Effector memory CD8-positive, alpha-beta T cell (primary cell): ENCODE results near the gene CARD10.

Experiments used
- ATAC-seq: fragments of 150-1000 bp; cut with Tn5 transposase; replicated peaks from 2 replicates; pipeline ENCODE4 v1.10.0; 2021; ENCODE audit warnings: mild to moderate bottlenecking, moderate library complexity
- DNase-seq, 3 experiments: peaks; one replicate each; pipeline ENCODE4 v3.0.0; 2021
- H3K27ac Mint-ChIP-seq, 2 donors: one replicate each; pipeline ENCODE4 v1.8.0; 2022; ENCODE audit warnings: mild to moderate bottlenecking in 2 of 2, mixed read lengths in 2 of 2, moderate library complexity in 2 of 2
- H3K27me3 Mint-ChIP-seq, 2 donors: one replicate each; pipeline ENCODE4 v1.8.0; 2022; ENCODE audit warnings: mixed read lengths in 2 of 2
- H3K36me3 Mint-ChIP-seq: one replicate; pipeline ENCODE4 v1.8.0; 2022; ENCODE audit warnings: mild to moderate bottlenecking, moderate library complexity, mixed read lengths; ENCODE audit not compliant: insufficient read depth
- H3K4me1 Mint-ChIP-seq, 2 donors: one replicate each; pipeline ENCODE4 v1.8.0; 2022; ENCODE audit warnings: low read depth in 2 of 2, mixed read lengths in 2 of 2
- H3K4me3 Mint-ChIP-seq, 2 donors: one replicate each; pipeline ENCODE4 v1.8.0; 2022; ENCODE audit warnings: mild to moderate bottlenecking in 2 of 2, mixed read lengths in 2 of 2, moderate library complexity in 2 of 2
- H3K9me3 Mint-ChIP-seq, 2 donors: one replicate each; pipeline ENCODE4 v1.8.0; 2022; ENCODE audit warnings: mixed read lengths in 2 of 2

CARD10 gene

DNA sequence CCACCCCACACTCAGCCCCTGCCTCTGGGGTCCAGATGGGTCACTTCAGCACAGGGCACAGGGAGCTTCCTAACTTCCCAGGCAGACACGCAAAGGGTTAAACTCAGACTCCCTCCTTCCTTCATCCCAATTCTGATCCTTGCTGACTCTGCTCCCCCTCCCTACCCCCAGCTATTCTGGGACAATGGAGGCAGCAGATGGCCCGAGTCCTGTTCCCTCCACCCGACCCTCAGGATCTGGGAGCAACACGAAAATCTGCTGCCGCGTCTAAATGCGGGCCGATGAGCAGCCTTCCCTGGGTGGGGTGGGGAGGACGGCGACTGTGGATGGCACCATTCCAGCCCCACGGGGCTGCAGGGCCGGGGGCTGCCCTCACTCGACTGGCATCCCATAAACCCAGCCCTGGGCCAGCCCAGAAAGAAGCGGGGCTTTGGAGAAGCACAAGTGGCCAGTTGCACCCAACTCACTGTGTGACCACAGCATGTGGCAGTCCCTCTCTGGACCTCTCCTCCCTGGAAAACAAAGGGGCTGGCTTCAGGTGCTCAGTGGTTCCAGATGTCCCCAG is 51.7 kb downstream of the CARD10 start:
- peaks cover 8 to 20% of the 10 kb centered on the region in 2 donors for H3K4me1 Mint-ChIP-seq
- H3K4me3 Mint-ChIP-seq = no peak overlapping the region

DNA sequence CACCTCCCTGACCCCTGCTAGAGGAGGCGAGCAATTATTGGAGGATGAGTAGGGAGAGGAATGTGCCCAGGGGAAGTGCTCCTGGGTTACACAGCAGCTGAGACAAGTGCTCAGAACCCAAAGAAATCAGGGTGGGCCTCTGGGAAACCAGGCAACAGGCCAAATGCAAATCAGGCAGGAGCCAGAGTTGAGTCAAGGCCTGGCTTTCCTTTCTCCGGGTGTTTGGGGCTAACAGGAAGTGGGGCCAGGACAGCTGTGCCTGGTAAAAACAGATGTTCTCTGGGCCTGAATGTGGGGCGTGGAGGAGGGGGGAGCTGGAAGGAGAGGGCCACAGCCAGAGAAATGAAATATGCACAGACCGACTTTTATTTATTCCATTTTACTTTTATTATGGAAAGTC is 55.0 kb downstream of the CARD10 start:
- Mint-ChIP-seq H3K4me1 (peaks cover 4 to 9% of the 10 kb centered on the region in 2 donors), H3K27ac (no peak overlapping the region), H3K36me3 (peaks cover 14% of the 10 kb centered on the region), H3K27me3 (no peaks in the 10 kb centered on the region), H3K9me3 (no peaks in the 10 kb centered on the region), H3K4me3 (no peak overlapping the region)
- ATAC-seq (no peak), DNase-seq (no peak)

More for the DNA sequence above, 51.7 kb downstream of the CARD10 start:
- H3K9me3 Mint-ChIP-seq = no peaks in the 10 kb centered on the region
- no peaks in the 10 kb centered on the region for H3K27me3 Mint-ChIP-seq
- H3K36me3 Mint-ChIP-seq = peaks cover 21% of the 10 kb centered on the region
- H3K27ac Mint-ChIP-seq = no peak overlapping the region
- DNase-seq (no peak), ATAC-seq (no peak)

DNA sequence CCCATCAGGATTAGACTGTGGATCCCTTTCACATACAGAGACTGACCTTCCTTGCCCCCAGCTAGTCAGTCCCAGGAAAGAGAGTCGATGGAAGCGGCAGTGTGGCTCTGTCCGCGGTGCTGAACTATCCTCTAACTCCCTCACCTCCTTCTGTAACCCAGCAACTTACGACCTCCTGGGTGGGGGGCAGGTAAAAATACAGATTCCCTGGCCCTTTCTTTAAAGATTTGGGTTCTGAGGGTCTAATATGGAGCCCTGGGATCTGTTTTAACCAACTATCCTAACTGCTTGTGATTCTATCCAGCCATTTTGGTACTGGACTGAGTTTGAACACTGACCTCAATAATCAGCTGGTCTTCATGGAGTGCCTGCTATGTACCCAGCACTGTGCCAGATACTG is 56.2 kb downstream of the CARD10 start:
- Mint-ChIP-seq H3K36me3 (peaks cover 14% of the 10 kb centered on the region), H3K27ac (no peak overlapping the region), H3K27me3 (no peaks in the 10 kb centered on the region), H3K4me3 (no peak overlapping the region), H3K4me1 (peaks cover 4 to 7% of the 10 kb centered on the region in 2 donors), H3K9me3 (no peaks in the 10 kb centered on the region)
- ATAC-seq (no peak), DNase-seq (no peak)

DNA sequence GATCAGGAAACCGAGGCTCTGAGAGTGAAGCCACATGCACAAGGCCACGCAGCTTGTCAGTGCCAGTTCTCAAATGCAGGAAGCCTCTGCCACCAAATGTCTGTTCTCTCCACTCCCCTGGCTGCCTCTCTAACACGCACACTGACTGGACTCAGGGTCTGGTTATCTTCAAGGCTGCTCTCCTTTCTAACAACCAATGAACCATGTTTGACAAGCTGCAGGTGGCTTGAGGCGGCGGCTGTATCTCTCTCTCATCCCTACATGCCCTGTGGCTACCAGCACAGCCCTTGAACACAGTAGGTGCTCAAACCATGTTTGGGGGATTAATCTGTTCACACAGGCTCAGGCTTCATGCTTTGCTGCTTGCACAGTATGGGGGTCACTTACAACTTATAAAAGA is 56.8 kb downstream of the CARD10 start:
- Mint-ChIP-seq H3K9me3 (no peaks in the 10 kb centered on the region), H3K27ac (peak overlapping the region in 1 of 2 donors; percentile 9), H3K27me3 (no peaks in the 10 kb centered on the region), H3K4me1 (peaks cover 4 to 6% of the 10 kb centered on the region in 2 donors), H3K36me3 (peaks cover 10% of the 10 kb centered on the region), H3K4me3 (no peak overlapping the region)
- DNase-seq (no peak), ATAC-seq (no peak)

DNA sequence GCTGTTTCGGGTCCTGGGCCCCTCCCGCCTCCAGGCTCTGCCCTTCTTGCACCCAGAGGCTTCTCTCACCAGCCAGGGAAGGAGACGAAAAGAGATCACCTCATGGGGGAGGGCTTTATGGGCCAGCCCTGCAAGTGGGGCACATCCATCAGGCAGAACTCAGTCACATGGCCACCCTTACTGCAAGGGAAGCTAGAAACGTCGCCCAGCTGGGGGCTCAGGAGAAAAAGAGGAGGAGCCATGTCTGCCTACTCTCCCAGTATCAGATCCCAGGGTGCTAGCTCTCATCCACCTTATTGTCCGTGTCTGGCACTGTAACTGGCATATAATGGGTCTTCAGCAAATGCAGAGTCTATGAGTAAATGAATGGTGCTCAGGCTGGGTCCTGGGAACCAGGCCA is 57.3 kb downstream of the CARD10 start:
- H3K4me3 Mint-ChIP-seq = no peak overlapping the region
- DNase-seq (no peak), ATAC-seq (no peak)
- H3K27ac Mint-ChIP-seq = peak overlapping the region in 1 of 2 donors; percentile 9
- no peaks in the 10 kb centered on the region for H3K27me3 Mint-ChIP-seq
- peaks cover 4 to 9% of the 10 kb centered on the region in 2 donors for H3K4me1 Mint-ChIP-seq
- no peaks in the 10 kb centered on the region for H3K9me3 Mint-ChIP-seq
- H3K36me3 Mint-ChIP-seq = peaks cover 9% of the 10 kb centered on the region

DNA sequence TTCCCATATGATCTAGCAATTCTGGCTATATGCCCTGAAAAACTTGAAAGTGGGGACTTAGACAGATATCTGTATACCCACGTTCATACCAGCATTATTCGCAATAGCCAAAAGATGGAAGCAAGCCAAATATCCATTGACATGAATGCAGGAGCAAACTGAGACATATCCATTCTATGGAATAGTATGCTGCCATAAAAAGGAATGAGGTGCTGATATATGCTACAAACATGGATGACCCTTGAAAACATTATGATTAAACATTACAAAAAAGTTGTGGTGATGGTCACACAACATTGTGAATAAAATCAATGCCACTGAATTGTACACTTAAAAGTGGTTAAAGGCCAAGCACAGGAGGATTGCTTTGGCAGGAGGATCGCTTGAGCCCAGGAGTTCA is 58.5 kb downstream of the CARD10 start:
- Mint-ChIP-seq H3K4me1 (peaks cover 2 to 8% of the 10 kb centered on the region in 2 donors), H3K9me3 (no peaks in the 10 kb centered on the region), H3K4me3 (no peak overlapping the region), H3K27me3 (no peaks in the 10 kb centered on the region), H3K36me3 (peaks cover 5% of the 10 kb centered on the region), H3K27ac (no peak overlapping the region)
- DNase-seq (no peak), ATAC-seq (no peak)

DNA sequence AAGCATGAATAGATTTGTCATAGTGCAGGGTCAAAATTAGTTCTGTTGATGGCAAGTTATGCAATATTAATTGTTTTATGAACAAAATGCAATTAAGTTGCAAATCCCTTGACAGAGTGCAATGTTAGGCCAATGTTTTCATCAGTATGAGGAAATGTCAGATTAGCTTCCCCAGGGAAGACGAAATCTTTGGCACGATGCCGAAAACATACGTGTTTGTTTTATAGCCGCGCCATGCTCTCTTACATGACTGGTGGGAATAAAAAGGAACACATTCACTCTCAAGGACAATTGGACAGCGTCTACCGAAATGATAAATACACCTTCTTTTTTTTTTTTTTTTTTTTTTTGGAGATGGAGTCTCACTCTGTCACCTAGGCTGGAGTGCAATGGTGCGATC is 60.0 kb downstream of the CARD10 start:
- Mint-ChIP-seq H3K27me3 (no peaks in the 10 kb centered on the region), H3K36me3 (peaks cover 5% of the 10 kb centered on the region)
- ATAC-seq = no peak

DNA sequence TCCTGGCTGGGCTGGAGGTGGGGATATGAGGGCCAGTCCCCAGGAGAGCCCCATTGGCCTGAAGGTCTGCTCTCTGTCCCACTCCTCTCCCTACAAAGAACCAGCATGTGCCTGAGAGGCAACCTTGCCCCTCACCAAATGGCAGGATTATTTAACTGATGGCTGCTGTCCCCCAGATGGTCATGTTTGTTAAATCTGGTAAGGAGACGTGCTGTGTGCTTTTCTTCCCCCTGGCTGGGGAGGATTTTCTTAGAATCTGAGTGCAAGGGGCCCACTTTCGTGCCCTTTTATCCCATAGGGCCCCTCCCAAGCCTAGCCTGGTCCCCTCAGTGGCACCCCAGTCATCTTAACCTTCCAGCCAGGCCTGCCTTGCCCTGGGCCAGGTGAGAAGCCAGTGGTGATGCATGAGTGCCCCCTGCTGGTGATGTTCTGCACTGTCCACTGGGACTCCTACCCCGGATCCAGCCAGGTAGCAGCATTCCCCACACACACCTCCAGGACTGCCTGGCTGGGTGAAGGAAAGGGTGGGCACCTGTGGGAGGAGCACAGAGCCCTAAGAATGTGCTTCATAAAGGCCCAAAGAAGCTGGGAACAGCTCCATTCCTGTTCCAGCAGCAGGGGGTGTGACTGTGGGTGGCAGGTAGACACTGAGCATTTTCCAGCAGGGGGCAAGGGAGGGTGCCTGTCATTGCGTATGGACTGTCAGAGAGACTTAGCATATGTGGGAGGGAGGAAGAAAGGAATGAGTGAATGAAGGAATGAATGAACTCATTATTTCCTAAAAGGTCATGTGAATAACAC is 61.9 kb downstream of the CARD10 start:
- no peak overlapping the region for H3K4me3 Mint-ChIP-seq
- H3K36me3 Mint-ChIP-seq = peaks cover 5% of the 10 kb centered on the region
- no peak overlapping the region for H3K27ac Mint-ChIP-seq
- H3K27me3 Mint-ChIP-seq = no peaks in the 10 kb centered on the region
- H3K4me1 Mint-ChIP-seq = peaks cover 0 to 6% of the 10 kb centered on the region in 2 donors
- ATAC-seq = peak; percentile 98
- H3K9me3 Mint-ChIP-seq = no peaks in the 10 kb centered on the region
- DNase-seq = peak; percentile 81 to 88 (median 85)

More for the DNA sequence above, 60.0 kb downstream of the CARD10 start:
- Mint-ChIP-seq H3K9me3 (no peaks in the 10 kb centered on the region), H3K4me3 (no peak overlapping the region), H3K27ac (no peak overlapping the region), H3K4me1 (peaks cover 0 to 6% of the 10 kb centered on the region in 2 donors)
- DNase-seq = no peak

DNA sequence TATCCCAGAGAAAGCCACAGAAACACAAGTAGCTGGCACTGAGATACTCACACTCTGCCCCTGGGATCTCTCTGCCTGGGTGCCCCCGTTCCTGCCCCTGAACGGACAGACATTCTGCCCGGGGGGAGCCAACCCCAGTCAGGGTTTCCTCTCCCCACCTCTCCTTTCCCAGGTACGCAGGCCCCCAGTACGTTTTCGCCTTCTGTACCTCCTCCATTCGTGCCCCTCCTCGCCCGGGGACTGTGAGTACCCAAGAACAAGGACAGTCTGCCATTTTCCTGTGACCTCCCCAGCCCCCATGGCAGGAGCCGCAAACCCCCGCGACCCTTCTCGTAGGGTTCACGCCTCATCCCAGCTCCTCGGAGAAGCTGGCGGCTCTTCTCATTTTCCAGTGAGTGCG is 62.9 kb downstream of the CARD10 start:
- DNase-seq = no peak
- Mint-ChIP-seq H3K4me1 (peaks cover 0 to 6% of the 10 kb centered on the region in 2 donors), H3K27me3 (no peaks in the 10 kb centered on the region), H3K9me3 (no peaks in the 10 kb centered on the region), H3K36me3 (peaks cover 5% of the 10 kb centered on the region), H3K4me3 (no peak overlapping the region), H3K27ac (no peak overlapping the region)
- ATAC-seq = no peak

DNA sequence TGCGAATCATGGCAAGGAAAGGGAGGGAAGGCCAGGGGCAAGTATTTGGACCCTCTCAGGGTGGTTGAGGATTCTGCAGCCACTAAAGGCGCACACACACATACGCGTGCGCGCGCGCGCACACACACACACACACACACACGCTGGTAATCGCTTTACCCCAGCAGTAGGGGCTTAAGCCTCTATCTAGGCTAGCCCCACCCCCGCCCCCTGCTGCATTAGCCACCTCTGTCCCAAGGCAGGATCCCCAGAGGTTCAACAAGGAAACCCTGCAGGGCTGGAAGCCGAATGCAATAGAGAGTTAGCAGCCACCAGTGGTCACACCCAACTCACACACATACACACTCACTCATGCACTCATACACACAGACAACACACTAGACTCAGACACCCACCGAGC is 63.3 kb downstream of the CARD10 start:
- Mint-ChIP-seq H3K27ac (no peak overlapping the region), H3K36me3 (peaks cover 5% of the 10 kb centered on the region), H3K9me3 (no peaks in the 10 kb centered on the region), H3K4me3 (no peak overlapping the region), H3K27me3 (no peaks in the 10 kb centered on the region), H3K4me1 (peaks cover 0 to 6% of the 10 kb centered on the region in 2 donors)
- DNase-seq = no peak
- ATAC-seq = no peak

DNA sequence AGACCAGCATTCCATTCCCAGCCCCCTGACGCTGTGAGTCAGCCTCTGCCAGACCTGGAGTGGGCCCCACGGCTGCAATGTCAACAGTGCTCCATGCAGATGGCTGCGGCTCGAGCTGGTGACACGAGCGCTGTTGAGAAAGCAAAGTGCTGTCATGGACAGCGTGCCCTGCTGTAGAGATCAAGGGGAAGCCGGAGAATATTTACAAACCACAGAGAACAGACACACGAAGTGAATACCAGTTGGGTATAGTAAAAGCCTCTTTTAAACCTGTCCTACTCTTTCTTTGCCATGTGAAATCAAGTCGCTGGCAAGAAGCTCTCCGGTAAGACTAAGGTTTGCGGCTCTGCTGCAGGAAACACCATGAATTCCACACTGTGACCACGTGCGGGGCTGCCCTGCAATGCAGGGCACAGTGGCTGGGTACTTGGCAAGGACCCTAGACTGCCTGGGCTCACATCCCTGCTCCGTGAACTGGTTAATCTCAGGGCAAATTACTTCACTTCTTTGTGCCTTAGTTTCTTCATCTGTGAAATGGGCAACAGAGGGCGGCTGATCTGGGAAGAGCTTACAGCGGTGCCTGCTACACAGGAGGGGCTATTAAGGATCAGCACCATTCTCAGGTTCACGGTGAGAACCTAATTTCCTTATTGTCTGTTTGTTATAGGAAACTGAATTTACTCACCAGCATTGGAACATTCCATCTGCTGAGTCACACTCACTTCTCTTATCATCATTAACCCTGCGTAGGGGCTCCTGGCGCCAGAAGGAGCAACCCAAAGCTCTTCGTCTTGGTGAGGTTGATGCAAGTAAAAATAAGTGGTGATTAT is 64.1 kb downstream of the CARD10 start:
- Mint-ChIP-seq H3K27me3 (no peaks in the 10 kb centered on the region), H3K9me3 (no peaks in the 10 kb centered on the region)
- DNase-seq = no peak

DNA sequence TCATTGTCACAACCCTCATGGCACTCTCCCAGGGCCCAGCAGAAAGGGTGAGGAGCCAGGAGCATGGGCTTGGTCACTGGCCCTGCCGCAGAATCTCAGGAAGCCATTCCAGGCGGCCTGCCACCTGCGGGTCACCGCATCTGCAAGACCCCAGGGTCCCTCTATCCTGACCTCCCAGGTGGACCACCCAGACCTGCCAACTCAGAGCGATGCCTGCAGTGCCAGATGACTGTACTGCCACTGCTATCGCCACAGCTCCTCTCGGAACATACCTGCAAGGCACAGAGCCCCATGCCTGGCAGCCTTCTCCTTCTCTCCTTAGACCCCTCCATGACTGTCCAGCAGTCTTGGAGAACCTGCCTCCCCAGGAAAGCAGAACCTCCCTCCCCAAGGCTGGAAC is 65.5 kb downstream of the CARD10 start:
- Mint-ChIP-seq H3K27ac (no peak overlapping the region), H3K9me3 (no peaks in the 10 kb centered on the region), H3K27me3 (no peaks in the 10 kb centered on the region), H3K4me1 (peaks cover 0 to 6% of the 10 kb centered on the region in 2 donors), H3K4me3 (no peak overlapping the region), H3K36me3 (no peaks in the 10 kb centered on the region)
- ATAC-seq (no peak), DNase-seq (no peak)

More for the DNA sequence above, 64.1 kb downstream of the CARD10 start:
- no peak overlapping the region for H3K27ac Mint-ChIP-seq
- no peak overlapping the region for H3K4me3 Mint-ChIP-seq
- H3K4me1 Mint-ChIP-seq = peaks cover 0 to 6% of the 10 kb centered on the region in 2 donors
- no peak for ATAC-seq
- H3K36me3 Mint-ChIP-seq = peaks cover under 1% of the 10 kb centered on the region

DNA sequence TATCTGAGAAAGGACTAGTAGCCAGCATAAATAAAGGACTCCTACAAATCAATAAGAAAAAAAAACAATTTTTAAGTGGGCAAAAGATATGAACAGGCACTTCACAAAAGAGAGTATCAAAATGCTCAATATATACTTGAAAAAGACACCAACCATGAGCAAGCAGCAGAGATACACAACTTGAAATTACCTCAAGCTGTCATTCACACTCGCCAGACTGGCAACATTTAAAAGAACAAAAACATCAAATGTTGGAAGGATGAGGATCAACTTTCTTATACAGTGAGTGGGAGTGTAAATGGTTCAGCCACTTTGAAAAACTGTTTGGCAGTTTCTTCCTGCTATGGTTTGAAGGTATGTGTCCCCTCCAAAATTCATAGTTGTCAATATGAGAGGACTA is 68.0 kb downstream of the CARD10 start:
- no peaks in the 10 kb centered on the region for H3K9me3 Mint-ChIP-seq
- peak overlapping the region in 1 of 2 donors; percentile 32 for H3K27ac Mint-ChIP-seq
- no peaks in the 10 kb centered on the region for H3K36me3 Mint-ChIP-seq
- H3K27me3 Mint-ChIP-seq = no peaks in the 10 kb centered on the region
- ATAC-seq = no peak
- no peaks in the 10 kb centered on the region for H3K4me1 Mint-ChIP-seq
- DNase-seq = no peak
- H3K4me3 Mint-ChIP-seq = no peak overlapping the region
